Measurements from ENCODE around the gene CCNYL1. TPM values are rescaled to one million over a fixed set of nuclear protein-coding genes. Genes with fewer than 3 reads are reported as not detected.
A peak's percentile ranks its signal among the peaks of the same experiment; 100 is the strongest.
"Not testable (repeated sequence)": the region's sequence is repeated elsewhere in the genome, so short reads cannot be mapped to it uniquely, and the experiment has no call there.

Gene CCNYL1
- total RNA-seq, 1 donor, result 24.6 TPM

GRCh38 chr2:207686812-207687211 is 24.6 kb upstream of the CCNYL1 start:
- TF ChIP-seq, protein P1, sequence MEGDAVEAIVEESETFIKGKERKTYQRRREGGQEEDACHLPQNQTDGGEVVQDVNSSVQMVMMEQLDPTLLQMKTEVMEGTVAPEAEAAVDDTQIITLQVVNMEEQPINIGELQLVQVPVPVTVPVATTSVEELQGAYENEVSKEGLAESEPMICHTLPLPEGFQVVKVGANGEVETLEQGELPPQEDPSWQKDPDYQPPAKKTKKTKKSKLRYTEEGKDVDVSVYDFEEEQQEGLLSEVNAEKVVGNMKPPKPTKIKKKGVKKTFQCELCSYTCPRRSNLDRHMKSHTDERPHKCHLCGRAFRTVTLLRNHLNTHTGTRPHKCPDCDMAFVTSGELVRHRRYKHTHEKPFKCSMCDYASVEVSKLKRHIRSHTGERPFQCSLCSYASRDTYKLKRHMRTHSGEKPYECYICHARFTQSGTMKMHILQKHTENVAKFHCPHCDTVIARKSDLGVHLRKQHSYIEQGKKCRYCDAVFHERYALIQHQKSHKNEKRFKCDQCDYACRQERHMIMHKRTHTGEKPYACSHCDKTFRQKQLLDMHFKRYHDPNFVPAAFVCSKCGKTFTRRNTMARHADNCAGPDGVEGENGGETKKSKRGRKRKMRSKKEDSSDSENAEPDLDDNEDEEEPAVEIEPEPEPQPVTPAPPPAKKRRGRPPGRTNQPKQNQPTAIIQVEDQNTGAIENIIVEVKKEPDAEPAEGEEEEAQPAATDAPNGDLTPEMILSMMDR (IDR thresholded peaks at IDR 0.05; ENCODE audit: insufficient read depth, low read length), result no peak
- no peak overlapping the region for H3K4me3 ChIP-seq (ENCODE audit: low read depth, low read length)
- no peak for DNase-seq (ENCODE audit: low read depth)

- no peak for DNase-seq (ENCODE audit: low read depth)
- no peak overlapping the region for H3K4me3 ChIP-seq (ENCODE audit: low read depth, low read length)
- TF ChIP-seq, protein P1 (IDR thresholded peaks at IDR 0.05; ENCODE audit: insufficient read depth, low read length), result no peak
These were observed 22.8 kb upstream of the CCNYL1 start for GRCh38 chr2:207688597-207688996.

- DNase-seq (ENCODE audit: low read depth); H3K4me3 ChIP-seq (ENCODE audit: low read depth, low read length): not testable (repeated sequence)
These were observed 20.5 kb upstream of the CCNYL1 start for GRCh38 chr2:207690845-207691461.

DNA sequence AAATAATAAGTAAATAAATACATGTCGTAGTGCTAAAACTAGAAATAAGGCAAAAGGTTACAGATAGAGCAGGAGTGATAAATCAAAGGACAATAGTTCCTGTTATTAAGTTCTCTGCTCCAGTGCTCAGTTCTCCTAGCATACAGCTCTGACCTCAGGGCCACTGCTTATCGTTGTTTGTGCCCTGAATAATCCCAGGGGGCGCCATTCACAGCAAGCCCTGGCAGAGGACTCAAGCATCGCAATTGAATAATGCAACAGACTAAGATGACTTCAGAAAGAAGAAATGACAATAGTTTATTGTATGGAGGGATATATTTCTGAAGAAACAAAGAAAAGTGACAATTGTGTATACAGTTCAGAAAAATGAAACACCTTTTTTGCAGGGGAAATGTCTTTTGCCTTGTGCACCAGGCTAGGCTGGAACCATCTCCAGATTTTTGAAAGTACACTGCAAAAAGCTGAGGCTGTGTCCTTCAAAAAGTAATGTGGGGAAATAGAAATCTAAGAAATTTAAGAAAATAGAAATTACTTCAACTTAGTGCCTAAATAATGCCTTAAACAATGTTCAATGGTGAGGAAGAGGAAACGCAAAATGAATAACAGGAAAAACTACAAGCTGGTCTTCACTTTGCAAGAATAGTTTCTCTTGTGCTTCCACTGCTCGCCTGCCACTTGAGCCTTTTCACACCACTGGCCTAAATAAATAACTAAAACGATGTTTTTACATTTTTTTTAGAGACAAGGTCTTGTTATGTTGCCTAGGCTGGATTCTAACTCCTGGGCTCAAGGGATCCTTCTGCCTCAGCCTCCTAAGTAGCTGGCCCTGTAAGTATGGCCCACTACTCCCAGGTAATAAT is 19.0 kb upstream of the CCNYL1 start:
- DNase-seq (ENCODE audit: low read depth), result no peak
- TF ChIP-seq, protein P1 (IDR thresholded peaks at IDR 0.05; ENCODE audit: insufficient read depth, low read length), result peak; percentile 16

DNA sequence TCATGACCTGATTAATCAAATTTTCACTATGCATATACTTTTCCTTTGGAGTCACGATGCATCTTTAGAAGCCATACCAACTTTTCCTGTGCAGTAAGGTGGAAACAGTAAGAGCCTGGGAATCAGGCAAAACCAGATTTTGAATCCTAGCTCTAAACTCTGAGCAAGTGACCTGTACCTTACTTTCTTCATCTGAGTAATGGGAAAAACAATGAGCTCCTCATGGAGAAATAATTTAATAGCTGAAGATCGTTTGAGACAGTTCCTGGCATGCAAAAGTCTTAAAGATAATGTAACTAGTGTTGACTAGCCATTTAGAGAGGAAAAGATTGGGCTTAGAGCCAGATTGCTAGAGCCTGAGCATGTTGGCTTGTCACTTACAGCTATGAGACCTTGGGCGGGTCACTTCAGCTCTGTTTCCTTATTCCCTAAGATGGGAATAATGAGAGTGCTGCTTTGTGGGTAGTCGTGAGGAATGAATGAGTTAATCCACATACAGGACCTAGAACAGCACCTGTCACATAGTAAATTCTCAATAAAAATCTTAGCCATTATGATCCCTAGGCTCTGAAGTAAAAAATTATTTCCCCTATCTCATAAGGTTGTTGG is 17.7 kb upstream of the CCNYL1 start:
- TF ChIP-seq, protein P1 (IDR thresholded peaks at IDR 0.05; ENCODE audit: insufficient read depth, low read length), result no peak
- no peak overlapping the region for H3K4me3 ChIP-seq (ENCODE audit: low read depth, low read length)
- no peak for DNase-seq (ENCODE audit: low read depth)

More for the DNA sequence above, 19.0 kb upstream of the CCNYL1 start:
- H3K4me3 ChIP-seq (ENCODE audit: low read depth, low read length), result no peak overlapping the region

GRCh38 chr2:207694811-207695281 is 16.6 kb upstream of the CCNYL1 start:
- TF ChIP-seq, protein P1 (IDR thresholded peaks at IDR 0.05; ENCODE audit: insufficient read depth, low read length), result no peak
- no peak overlapping the region for H3K4me3 ChIP-seq (ENCODE audit: low read depth, low read length)
- DNase-seq (ENCODE audit: low read depth), result peak; percentile 49

- no peak for DNase-seq (ENCODE audit: low read depth)
- no peak overlapping the region for H3K4me3 ChIP-seq (ENCODE audit: low read depth, low read length)
- TF ChIP-seq, protein P1 (IDR thresholded peaks at IDR 0.05; ENCODE audit: insufficient read depth, low read length), result no peak
These were observed 16.1 kb upstream of the CCNYL1 start for GRCh38 chr2:207695293-207695692.

- DNase-seq (ENCODE audit: low read depth); H3K4me3 ChIP-seq (ENCODE audit: low read depth, low read length): not testable (repeated sequence)
These were observed 14.5 kb upstream of the CCNYL1 start for GRCh38 chr2:207696911-207697310.

All from fibroblast of the aortic adventitia (primary cell).